GM19468 (cell line): ENCODE data around the gene TRIM39.

Source experiments
- ATAC-seq: cut with Tn5 transposase; IDR thresholded peaks from one replicate; pipeline ENCODE4 v1.9.1; 2021; ENCODE audit warnings: mild to moderate bottlenecking, moderate library complexity, moderate number of reproducible peaks; ENCODE audit not compliant: unreplicated experiment; ENCODE audit errors: extremely low read depth

Gene TRIM39

GRCh38 chr6:30325873-30326525, 728 bp upstream of the TRIM39 start:
- no peak for ATAC-seq

- ATAC-seq = no peak
These were observed 562 bp downstream of the TRIM39 start for GRCh38 chr6:30327232-30327746.

GRCh38 chr6:30328397-30328796, 1.7 kb downstream of the TRIM39 start:
- no peak for ATAC-seq

GRCh38 chr6:30329331-30329730, 2.6 kb downstream of the TRIM39 start:
- no peak for ATAC-seq

GRCh38 chr6:30331981-30332380, 5.3 kb downstream of the TRIM39 start:
- ATAC-seq = no peak

- ATAC-seq = no peak
These were observed 7.5 kb downstream of the TRIM39 start for GRCh38 chr6:30334075-30334783.

GRCh38 chr6:30340589-30341054, 13.9 kb downstream of the TRIM39 start:
- ATAC-seq = no peak

- no peak for ATAC-seq
These were observed 14.5 kb downstream of the TRIM39 start for GRCh38 chr6:30341218-30341617.

DNA sequence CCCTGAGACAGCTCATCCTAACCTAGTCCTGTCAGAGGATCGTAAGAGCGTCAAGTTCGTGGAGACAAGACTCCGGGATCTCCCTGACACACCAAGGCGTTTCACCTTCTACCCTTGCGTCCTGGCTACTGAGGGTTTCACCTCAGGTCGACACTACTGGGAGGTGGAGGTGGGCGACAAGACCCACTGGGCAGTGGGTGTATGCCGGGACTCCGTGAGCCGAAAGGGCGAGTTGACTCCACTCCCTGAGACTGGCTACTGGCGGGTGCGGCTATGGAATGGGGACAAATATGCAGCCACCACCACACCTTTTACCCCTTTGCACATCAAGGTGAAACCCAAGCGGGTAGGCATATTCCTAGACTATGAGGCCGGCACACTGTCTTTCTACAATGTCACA, 15.0 kb downstream of the TRIM39 start:
- ATAC-seq = no peak

- ATAC-seq = no peak
These were observed 17.6 kb downstream of the TRIM39 start for GRCh38 chr6:30344191-30344867.

GRCh38 chr6:30344868-30345671, 18.3 kb downstream of the TRIM39 start, which contains the start of gene RPP21:
Gene RPP21 (plus strand): TSS chr6:30345156. CDS start chr6:30345172, 16 bp downstream.
- ATAC-seq = peak; percentile 49

DNA sequence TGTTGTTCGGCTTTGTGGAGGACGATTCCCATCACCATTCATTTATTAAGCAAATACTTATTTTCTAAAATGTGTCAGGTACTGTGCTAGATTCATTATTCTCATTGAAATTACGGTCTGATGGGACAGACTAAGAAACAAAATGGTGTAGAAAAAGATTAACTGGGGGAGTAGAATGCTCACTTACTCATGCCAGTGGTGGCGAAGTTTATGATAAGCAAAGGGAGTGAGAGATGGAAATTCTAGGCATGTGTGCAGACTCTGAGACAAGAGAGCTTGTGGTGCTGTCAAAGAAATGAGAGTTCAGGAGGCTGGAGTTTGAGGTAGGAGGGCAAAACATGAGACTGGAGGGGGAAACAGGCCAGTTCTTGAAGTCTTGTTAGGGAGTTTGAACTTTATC, 19.1 kb downstream of the TRIM39 start:
- no peak for ATAC-seq

DNA sequence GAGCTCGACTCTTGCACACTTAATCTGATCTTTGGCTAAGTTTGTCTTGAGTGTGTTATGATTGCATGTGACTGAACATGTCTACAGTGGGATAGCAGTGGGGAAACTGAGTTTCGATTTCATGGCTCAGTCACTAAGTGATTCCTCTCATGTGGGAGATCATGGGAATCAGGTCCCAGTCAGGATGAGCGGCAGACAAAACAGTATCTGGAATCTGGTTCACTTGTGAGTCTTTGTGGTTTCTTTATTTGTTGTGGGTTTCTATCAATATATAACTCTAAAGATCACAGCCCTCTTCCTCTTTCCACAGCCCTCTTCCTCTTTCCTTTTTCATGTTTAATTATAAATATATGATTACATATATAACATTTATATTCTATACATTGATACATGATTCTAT, 22.2 kb downstream of the TRIM39 start:
- no peak for ATAC-seq

GRCh38 chr6:30349421-30350177, 22.9 kb downstream of the TRIM39 start:
- no peak for ATAC-seq

- ATAC-seq = no peak
These were observed 23.8 kb downstream of the TRIM39 start for GRCh38 chr6:30350524-30350923.

- no peak for ATAC-seq
These were observed 25.8 kb downstream of the TRIM39 start for GRCh38 chr6:30352550-30352949.

DNA sequence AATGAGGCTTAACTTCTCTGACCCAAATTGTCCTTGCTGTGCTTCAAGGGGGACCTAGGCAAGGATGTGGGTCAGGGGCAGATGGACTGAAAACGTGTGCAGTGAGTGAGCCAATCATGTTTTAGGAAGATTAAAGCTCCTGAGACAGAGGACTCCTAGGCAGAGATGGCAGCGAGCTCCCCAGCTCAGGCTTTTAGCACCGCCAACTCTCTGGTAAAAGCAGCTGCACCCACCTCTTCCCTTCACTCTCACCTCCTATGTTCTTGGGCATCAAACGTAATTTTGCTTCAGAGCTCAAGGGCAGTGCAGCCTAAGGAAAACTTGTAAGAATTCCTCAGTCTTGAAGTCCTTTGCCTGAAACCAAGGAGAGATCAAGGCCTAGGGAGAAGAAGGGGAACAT, 28.6 kb downstream of the TRIM39 start:
- no peak for ATAC-seq

DNA sequence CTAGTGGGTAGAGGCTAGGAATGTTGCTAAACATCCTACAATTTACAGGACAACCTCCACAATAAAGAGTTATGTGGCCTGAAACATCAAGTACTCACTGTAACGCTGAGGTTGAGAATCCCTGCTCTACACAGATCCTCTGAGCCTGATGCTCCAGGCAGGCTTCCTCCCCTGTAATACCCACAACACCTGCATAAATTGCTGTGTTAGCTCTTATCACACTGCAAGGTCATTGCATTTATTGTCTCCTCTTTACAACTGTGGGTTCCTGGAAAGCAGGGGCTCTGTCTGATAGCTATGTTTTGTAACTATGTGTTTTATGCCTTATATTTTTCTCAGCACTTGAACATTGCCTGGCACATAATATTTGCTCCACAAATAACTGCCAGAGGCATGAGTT, 29.8 kb downstream of the TRIM39 start:
- ATAC-seq = no peak
